GM19328 (cell line): ENCODE results near the gene SORL1-AS1.
A peak's percentile ranks its signal among the peaks of the same experiment; 100 is the strongest.

Experiments used
- ATAC-seq: cut with Tn5 transposase; IDR thresholded peaks from one replicate; pipeline ENCODE4 v1.9.1; 2021; ENCODE audit warnings: mild to moderate bottlenecking, moderate library complexity; ENCODE audit not compliant: unreplicated experiment

Gene SORL1-AS1

DNA sequence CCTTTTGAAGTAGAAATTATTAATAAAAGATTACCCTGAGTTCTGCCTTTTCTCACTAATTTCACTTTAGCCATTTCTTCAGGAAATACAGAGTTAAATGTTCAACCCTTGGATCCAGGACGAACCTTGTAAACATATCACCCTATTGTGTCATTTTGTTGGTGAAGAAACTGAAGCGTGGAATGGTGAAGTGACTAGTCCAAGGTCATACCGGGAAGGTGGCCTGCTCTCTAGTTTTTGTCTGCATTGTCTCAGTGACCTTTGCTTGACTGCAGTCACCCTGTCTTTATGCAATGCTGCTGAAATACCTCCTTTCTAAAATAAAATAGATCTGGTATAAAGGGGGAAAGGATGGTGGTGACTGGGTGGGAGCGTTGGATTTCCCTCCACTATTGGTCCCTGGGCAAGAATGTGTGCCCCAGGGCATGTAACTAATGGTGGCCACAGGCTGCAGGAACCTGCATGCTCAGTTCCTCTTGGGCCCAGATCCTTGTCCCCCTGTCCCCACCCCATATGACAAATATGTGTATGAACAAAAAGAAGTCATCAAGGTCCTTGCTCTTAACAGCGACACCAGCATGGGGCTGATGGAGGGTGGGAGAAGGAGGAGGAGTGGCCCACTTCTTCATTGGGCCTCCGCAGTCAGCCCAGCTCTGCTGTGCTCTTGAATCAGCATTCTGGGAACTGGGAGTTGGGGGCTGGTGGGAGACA lies 977 bp upstream of the SORL1-AS1 start:
- no peak for ATAC-seq

DNA sequence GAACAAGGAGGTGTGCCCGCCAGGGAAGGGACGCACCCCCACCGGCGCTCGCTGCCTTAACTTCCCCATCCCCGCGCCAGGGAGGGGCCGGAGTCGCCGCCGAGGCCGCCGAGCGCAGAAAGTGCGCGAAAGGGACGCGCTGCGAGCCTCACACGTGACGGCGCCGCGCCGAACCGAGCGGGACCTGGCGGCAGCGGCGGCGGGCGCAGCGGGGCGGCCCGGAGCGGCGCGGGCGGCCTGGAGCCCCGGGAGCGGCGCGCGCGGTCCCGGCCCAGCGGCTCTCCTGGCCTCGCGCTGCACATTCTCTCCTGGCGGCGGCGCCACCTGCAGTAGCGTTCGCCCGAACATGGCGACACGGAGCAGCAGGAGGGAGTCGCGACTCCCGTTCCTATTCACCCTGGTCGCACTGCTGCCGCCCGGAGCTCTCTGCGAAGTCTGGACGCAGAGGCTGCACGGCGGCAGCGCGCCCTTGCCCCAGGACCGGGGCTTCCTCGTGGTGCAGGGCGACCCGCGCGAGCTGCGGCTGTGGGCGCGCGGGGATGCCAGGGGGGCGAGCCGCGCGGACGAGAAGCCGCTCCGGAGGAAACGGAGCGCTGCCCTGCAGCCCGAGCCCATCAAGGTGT lies 670 bp downstream of the SORL1-AS1 start, which contains the start of gene SORL1:
Gene SORL1, plus strand, starts transcription at position 329 of the 623 bp plus-strand sequence. Its CDS starts 18 bp downstream, at position 347.
- peak; percentile 47 for ATAC-seq

DNA sequence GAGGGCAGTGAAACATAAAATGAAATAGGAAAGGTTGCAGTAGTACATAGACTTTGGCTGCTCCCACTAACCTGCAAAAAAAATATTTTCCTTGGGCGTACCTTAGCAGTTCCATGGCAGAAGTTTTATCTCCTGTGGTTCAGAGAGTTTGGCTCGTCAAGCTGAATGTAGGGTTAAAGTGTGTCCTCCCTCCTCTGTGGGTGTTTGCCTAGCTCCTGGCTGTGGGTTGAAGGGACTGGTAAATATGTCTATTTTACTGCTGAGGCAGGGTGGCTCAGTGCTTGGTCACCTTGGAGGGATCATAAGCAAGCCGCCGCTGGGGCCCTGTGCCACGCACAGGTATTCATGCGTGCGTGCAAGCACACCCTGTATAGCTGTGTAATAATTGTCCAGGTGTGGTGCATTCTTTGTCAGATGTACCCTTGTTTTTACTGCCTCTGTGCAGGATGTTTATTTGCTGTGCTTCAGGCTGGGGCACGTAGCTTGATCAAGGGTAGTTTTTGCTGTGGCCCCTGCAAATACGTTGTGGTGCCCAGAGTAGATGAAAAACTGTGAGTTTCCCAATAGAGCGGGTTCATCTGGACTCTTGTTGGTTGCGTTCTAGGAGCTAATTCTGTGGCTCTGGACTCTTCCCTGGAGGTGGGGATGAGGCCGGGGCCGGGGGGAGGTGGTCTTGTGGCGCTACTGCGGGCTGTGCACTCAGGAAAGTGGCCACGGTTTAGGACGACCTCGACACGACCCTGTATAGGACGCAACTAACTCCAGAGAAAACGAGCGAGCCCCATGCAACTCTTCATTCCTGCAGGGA lies 1.4 kb downstream of the SORL1-AS1 start:
- no peak for ATAC-seq

DNA sequence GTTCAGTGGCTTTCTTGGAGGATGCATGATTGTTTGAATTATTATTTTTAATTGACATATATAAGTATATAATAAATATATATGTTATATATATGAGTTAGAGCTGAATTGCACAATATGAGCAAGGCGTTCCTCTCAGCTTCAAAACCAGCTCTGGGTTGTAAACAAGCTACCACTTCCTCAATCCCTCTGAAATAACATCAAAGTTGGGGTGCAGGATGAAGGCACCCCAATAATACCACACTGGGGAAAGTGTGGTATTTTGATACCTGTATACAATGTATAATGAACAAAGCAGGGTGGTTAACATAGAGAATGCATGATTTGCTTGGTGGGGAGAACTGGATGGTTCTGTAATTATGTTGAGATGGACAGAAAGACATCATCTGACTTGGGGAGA lies 2.4 kb downstream of the SORL1-AS1 start:
- no peak for ATAC-seq

DNA sequence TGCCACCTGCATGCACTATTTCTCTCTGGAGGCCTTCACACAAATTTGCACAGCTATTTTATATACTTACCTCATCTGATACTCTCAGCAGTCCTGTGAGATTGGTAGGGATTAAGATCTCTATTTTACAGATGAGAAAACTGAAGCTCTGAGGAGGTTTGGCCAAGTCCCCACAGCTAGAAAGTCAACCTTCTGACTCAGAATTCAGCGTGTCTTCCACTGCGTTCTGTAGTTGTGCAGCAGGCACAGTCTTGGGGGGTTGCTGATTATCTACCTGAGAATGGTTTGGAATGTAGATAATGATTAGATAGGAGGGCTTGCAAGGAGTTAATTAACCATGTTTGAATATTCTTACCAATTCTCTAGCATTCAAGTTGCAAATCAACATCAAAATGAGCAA lies 3.1 kb downstream of the SORL1-AS1 start:
- ATAC-seq = no peak

DNA sequence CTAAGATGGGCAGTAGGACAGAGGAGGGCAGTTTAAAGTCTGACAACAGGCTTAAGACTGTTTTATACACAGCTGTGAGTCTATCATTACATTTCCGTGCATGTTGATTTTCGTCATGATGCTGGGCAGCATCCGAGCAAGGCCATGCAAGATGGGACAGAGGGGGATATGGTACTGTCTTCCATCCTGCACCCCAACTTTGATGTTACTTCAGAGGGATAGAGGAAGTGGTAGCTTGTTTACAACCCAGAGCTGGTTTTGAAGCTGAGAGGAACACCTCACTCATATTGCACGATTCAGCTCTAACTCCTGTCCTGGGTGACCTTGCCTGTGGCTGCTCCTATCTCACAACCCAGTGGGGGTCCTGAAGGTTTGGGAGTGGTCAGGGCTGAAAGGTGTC lies 3.6 kb downstream of the SORL1-AS1 start:
- ATAC-seq = no peak

DNA sequence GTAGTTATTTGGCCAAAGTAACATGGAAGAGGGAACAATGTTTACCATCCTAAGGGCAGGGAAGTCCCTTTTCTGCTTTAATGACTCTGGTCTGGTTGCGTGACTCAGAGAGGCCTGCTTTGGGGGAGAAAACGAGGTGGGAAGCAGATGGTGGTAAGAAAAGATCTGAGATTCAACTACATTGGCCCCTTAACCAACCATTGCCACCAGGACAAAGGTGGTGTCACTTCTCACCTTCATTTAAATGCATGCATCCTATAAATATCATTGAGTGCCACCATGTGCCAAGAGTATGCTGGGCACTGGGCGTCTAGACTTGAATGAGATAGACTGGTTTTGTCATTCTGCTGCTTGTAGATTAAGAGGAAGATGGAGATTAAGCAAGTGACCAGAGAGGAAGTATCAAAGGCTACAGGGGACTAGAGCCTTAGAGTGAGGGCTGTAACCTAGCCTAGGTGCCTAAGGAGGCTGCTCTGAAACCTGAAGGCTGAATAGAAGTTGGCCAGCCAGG lies 4.3 kb downstream of the SORL1-AS1 start:
- no peak for ATAC-seq

DNA sequence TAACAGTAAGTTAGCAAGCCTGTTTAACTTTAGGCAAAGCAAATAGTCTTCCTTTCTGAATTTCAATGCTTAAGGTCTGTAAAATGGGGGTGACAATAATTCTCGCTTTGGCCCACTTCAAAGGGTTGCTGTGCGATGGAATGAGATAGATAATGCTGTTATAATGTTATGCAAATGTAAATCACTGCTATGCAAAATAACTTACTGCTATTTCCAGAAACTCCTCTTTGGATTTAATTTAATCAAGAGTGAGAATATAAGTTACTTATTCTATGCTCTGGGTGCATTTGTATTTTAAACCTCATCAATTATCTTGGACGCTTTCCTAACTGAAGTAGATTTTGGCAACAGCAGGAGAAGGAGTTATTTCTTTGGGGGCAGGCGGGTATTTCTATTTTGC lies 4.8 kb downstream of the SORL1-AS1 start:
- no peak for ATAC-seq

DNA sequence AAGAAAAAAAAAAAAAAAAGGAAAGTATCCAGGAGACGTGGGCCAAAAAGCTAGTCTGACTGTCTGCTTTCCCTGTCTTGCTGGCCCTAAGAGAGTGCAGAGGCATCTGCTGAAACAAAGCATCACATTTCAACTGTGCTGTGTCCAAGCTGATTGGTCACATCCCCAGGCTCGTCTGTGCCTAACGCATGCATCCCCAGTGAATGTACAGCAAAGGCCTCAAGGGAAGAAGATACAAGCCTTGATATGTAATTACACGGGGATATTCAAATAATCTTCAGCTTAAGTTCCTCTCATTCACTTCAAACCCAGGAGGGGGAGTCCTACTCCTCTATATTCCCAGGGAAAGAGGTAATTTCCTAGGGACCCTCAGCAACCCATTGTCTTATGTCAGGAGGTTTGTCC lies 6.0 kb downstream of the SORL1-AS1 start:
- ATAC-seq = no peak

DNA sequence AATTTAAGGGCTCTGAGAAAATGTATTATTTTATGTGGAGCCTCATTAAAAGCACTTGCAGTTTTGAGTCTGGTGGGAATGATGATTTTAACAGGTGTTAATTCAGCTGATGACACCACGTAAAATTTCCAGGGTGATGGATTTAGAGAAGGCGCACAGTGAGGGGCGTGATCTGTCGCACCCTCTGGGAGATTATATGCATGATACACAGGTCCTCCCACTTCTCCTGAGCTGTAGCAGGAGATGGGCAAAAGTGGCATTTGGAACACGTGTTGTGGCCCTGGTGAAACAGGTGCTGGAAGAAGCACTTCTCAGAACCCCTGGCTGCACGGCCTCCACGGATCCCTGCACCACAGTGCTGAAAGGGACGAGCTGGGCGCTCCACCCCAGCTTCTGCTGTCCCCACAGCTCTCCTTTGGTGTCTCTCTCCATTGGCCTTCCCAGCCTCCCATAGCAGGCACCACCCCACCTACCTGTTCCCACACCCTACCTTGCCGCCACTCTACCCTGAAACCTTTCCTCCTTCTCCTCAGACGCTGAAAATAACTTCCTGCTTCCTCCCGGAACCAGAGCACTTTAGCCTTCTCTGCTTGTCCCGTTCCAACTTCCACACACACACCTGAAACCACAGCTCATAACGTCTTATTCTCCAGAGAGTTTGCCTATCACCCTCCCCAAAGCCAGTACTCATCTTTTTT lies 7.5 kb downstream of the SORL1-AS1 start:
- no peak for ATAC-seq

DNA sequence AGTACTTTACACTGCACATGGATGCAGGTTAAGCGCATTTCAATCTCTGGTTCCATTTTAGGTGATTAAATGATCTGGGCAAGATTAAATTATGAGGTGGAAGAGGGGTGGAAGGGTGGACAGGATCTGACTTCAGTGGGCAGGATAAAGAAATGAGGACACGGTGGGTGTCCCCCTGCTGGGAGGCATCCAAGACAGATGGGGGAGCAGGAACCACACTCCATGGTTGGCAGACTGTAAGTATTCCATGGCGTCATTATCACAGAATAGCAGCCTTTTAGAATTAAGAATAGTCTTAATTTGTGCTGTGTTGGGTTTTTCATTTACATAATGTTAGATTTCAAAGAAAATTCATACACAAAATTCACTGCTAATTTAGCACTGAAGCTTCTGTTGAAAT lies 8.2 kb downstream of the SORL1-AS1 start:
- ATAC-seq = no peak

DNA sequence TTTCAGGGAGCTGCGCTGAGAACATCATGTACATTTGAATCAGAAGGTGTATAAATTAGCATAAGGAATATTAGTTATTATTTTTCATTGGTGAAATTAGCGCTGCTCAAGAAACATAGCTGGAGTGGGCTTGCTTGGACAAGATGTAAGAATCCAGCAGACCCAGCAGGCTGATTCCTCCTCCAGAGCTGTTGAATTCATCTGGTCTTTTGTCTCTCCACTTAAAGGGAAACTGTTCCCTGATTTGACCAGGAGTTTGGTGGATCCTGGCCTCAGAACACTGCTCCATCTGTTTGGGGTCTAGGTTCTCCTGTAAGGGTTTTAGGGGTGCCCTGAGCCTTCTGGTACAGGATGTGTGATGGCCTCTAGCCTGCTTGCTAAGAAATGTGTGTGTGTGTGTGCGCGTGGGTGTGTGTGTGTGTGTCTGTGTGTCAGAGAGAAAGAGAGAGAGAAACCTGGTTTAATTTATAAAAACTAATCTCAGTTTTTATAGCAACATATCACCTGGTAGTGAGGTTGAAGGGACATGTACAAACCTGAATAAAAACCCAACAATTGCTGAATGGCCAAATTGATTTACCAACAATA lies 9.0 kb downstream of the SORL1-AS1 start:
- no peak for ATAC-seq

DNA sequence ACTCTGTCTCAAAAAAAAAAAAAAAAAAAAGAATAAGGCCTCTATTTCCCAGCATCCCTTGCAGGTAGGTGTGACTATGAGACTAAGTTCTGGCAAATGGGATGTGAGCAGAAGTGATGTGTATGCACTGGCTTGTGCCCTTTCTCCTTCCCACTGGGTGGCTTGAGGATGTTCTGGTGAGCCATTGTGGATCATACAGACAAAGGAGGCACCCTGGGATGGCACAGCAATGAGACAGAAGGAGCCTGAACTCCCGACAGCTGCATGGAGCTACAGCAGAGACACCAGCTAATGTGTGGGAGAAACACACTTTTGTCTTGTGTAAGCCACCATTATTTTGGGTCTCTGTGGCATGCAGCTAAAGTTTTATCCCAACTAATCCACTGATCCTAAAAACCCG lies 11.2 kb downstream of the SORL1-AS1 start:
- ATAC-seq = no peak

DNA sequence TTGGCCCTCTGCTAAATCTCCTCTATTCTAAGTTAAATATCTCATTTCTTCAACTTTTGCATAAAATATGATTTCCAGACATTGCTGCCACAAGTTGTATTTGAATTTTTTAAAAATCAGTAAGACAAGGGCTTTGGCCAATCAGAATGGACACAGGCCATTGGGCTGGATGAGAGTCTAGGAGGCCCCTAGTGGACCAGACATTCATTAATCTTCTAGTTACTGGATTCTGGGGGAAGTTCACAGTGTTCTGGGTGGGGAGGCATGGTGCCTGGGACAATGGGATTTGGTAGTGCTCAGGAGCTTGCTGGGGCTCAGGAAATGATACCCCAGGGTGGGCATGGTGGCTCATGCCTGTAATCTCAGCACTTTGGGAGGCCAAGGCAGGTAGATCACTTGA lies 13.0 kb downstream of the SORL1-AS1 start:
- no peak for ATAC-seq

DNA sequence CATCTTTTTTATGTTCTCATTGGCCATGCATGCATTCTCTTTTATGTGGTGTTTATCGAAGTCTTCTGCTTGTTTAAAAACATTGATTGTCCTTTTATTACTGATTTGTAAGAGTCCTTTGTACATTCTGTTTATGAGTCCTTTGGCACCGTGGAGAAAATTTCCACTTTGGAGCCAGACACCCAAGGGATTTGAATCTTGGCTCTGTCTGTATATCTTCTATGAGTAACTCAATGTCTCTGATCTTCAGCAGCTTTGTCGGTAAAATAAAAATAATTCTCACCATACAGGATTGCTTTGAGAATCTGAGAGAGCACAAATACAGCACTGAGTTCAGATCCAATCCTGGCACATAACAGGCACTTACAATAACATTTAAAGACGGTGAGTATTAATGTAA lies 13.4 kb downstream of the SORL1-AS1 start:
- no peak for ATAC-seq

DNA sequence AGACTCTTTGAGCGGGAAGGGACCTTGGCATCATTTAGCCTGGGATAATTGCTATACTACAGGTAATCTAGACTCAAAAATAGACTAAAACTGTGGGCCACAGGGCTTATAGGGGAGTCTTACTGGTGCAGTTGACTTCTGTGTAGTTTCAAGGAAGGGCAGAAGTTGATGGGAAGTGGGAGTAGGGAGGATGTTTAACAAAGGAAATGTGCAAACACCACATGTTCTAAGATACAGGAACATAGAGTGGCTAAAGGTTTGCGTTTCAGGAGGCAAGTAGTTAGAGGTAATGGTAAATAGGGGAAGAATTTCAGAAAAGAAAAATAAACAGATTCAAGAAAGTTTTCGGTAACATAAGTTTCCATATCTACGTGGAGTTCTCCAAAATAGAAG lies 15.1 kb downstream of the SORL1-AS1 start:
- no peak for ATAC-seq

DNA sequence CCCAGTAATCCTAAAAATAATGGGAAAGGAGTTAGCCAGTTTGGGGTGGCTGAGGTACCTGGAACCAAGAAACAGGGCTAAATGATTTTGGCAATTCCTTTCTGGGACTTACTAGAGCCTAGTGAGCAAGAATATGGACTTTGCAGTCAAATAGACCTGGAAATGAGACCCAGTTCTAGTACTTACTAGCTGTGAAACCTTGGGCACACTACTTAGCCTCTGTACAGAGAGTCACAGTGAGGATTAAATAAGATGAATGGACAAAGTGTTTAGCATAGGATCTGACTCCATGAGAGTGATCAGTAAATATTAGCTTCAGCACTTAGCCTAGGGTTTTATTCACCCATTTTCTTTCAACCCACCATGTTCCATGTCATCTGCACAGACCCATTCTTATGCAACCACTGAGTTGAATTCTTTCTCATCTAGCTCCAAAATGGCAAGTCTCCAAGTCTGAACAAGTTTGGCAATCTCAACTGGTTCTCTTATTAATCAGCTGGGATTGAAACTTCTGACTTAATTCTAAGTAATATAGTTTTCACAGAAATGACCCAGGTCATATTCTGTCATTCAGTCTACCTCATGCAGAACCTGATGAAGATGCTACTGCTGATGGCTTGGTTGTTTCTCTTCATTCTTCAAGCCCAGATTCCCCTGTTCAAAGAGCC lies 15.6 kb downstream of the SORL1-AS1 start:
- ATAC-seq = no peak

DNA sequence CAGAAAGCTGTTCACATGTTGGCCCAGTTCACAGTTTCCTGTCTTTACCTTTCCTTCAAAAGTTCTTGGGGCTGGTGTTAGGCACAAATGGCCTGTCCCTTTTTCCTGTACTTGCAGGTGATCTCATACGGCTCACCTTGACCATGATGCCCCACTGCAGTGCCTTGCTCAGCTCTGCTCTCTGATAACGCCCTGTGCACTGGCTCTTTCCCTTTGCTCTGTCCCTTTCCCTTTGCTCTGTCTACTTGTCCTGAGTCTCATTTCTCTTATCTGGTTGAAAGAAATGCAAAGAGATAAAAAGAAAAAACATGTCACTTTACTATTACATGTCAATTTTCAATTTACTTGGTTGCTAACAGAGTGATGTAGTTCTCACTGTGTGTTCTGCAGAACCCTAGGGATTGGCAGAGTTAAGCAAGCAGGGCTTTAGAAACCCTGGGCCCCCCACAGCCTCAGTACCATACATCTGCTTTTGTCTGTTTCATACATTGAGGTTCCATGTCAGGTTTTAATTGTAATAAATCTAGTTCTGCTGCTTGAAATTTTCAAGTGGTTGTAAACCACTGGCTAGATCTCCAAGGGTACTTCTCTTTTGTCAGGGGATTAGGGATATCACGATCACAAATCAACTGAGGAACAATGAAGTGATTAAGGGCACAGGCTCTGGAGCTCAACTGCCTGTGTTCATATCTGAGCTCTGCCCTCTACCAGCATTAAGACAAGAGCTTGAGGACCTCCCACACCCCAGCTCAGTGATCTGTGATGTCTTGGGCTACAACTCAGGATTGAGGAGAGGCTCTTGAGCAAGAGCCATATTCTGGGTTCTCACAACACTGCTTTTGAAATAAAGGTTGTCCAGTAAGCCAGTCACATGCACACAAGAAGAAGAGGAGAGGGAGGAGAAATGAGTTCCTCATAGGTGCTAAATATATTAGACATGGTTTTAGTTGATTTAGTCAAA lies 16.9 kb downstream of the SORL1-AS1 start:
- ATAC-seq = no peak

DNA sequence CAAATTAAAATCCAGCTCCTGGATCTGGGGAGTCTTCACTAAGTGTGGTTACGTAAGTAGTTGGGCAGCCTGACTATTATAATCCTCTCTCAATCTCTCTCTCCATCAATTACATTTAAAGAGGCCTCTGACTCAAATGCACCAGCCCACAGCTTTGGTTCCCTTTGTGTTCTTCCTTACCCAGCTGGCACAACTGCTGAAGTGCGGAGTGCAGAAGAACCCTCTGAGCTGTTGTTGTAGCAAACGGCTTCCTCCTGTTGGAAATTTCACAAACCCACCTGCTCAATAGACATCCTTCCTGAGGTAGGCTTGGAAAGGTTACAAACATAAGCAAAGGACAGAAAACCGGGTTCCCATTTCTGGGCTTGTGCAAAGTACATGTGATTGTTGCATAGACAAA lies 17.6 kb downstream of the SORL1-AS1 start:
- ATAC-seq = no peak
